Measurements from ENCODE around the gene CDKN1C.

Gene CDKN1C

GRCh38 chr11:2882396-2883110 lies 3.0 kb downstream of the CDKN1C start:
- no peak for TF ChIP-seq CTCF (IDR thresholded peaks at IDR 0.05; ENCODE audit: insufficient read depth, low read depth, low read length, missing control alignments)
- no peak overlapping the region for H3K4me3 ChIP-seq (ENCODE audit: low read depth, low read length)
- DNase-seq (ENCODE audit: low read depth): no peak

GRCh38 chr11:2881981-2882375 lies 3.6 kb downstream of the CDKN1C start:
- no peak overlapping the region for H3K4me3 ChIP-seq (ENCODE audit: low read depth, low read length)
- TF ChIP-seq CTCF (IDR thresholded peaks at IDR 0.05; ENCODE audit: insufficient read depth, low read depth, low read length, missing control alignments): no peak

GRCh38 chr11:2881076-2881980 lies 4.2 kb downstream of the CDKN1C start:
- DNase-seq (ENCODE audit: low read depth): no peak
- TF ChIP-seq CTCF (IDR thresholded peaks at IDR 0.05; ENCODE audit: insufficient read depth, low read depth, low read length, missing control alignments): no peak
- no peak overlapping the region for H3K4me3 ChIP-seq (ENCODE audit: low read depth, low read length)

More at GRCh38 chr11:2881981-2882375, 3.6 kb downstream of the CDKN1C start:
- DNase-seq (ENCODE audit: low read depth): no peak

GRCh38 chr11:2880646-2881045 lies 4.9 kb downstream of the CDKN1C start:
- no peak overlapping the region for H3K4me3 ChIP-seq (ENCODE audit: low read depth, low read length)
- no peak for DNase-seq (ENCODE audit: low read depth)
- no peak for TF ChIP-seq CTCF (IDR thresholded peaks at IDR 0.05; ENCODE audit: insufficient read depth, low read depth, low read length, missing control alignments)

- no peak for DNase-seq (ENCODE audit: low read depth)
- no peak overlapping the region for H3K4me3 ChIP-seq (ENCODE audit: low read depth, low read length)
- no peak for TF ChIP-seq CTCF (IDR thresholded peaks at IDR 0.05; ENCODE audit: insufficient read depth, low read depth, low read length, missing control alignments)
These were observed 6.8 kb downstream of the CDKN1C start for GRCh38 chr11:2878782-2879181.

GRCh38 chr11:2877474-2877873 lies 8.1 kb downstream of the CDKN1C start:
- TF ChIP-seq CTCF (IDR thresholded peaks at IDR 0.05; ENCODE audit: insufficient read depth, low read depth, low read length, missing control alignments): no peak
- DNase-seq (ENCODE audit: low read depth): no peak

More at GRCh38 chr11:2877474-2877873, 8.1 kb downstream of the CDKN1C start:
- no peak overlapping the region for H3K4me3 ChIP-seq (ENCODE audit: low read depth, low read length)
